Effector CD4-positive, alpha-beta T cell (primary cell): ENCODE results near the gene ACP4.
A peak's percentile ranks its signal among the peaks of the same experiment; 100 is the strongest.
"Not testable (repeated sequence)": the region's sequence is repeated elsewhere in the genome, so short reads cannot be mapped to it uniquely, and the experiment has no call there.

Source experiments
- DNase-seq: peaks from one replicate; pipeline ENCODE4 v3.0.0-alpha.2; 2020

The ACP4 gene

DNA sequence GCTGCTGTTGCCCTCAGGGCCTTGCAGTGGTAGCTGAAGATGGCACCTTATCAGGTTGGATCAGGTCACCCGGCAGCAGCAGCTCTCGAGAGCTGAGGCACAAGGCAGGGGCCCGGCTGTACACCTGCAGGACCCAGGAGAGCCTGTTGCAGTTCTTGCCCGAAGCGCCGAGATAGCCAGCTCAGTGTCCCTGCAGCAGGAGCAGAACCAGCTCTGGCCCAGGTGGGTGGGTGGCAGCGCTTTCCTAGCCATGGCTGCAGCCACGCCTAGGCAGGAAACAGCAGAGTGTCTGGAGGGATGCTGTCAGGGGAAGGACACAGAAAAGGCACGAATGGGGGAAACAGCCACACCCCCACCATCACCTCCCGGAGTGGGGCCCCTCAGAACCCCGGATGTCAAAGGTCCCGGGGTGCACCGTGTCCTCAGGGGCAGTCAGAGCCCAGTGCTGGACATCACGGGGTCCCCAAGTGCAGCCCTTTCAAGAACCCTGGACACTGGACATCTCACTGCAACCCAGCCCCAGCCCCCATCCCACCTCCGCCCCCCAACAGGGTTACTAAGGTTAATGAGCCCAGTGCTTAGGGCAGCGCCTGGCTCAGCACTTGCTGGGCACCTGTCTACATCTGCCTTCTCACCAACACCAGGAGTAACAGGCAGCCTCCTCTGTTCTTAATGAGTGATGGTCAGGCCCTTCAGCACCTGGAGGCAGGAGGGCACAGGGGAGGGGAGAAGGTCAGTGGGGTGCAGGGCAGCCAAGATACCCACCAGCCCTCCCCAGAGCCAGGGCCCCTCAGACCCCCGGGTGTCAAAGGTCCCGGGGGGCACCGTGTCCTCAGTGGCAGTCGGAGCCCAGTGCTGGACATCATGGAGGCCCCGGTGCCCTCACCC is 8.7 kb downstream of the ACP4 start:
- no peak for DNase-seq

DNA sequence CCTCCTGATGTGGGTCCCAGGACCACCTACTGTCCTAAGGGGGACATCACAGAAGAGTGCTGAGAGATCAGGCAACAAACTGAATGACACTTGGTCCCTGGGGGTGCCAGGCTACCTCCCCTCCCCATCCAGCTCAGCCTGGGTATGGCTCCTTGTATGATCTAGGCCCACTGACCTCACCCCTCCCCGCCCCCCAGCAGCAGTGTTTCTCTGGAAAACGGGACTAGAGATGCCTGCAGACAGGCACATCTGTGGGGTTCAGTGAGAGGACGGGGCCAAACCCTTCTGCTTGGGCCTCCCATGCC is 9.3 kb downstream of the ACP4 start:
- no peak for DNase-seq

DNA sequence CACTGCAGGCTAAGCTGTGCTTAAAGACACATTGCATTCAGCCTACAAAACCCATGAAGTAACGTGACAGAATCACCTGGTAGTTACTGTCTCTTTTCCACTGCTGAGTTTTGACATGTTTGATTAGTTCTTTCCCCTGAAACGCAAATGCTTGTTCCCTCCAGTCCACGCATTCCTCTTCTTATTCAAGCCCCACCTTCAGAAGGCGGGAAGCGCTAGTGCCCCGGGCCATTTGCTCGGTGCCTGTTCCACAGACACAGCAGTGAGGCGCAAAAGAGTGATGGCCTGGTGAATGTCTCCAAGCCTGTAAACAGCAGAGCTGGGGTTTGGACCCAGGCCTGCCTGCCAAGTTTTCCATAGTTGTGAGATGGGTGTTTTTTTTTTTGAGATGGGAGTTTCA is 10.9 kb downstream of the ACP4 start:
- DNase-seq: no peak

DNA sequence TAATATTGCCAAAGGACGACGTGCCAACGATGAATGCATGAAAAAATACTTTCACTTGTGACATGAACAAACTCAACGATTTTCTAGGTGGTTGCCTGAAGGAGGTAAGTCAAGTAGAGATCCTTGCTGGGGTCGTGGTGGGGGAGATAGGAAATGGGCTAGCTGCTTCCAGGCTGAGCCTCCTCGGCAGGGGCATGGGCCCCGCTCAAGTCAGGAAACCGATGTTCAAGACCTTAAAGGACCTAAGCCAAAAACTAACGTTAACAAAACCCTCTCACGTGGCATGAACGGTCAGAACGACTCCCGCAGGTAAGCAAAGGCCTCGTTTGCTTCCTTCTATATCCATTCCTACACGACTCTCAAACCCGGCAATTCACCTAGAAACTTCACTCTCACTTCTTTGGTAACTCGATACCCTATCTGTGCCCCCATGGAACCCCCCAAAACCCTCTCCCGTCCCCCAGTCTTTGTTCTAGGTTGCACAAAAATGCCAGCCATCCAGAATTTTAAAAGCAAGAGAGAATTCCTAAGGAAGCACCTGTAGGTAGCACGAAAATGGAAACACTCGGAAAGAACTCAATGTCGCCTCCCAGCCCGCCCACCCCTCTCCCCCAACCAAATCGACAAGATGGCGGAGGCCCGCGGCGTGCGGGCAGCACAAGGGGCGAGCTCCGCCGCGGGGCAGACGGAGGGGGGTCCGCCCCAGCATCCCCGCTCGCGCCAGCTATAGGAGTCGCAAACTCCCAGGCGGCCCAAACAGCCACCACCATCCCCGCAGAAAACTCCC is 13.6 kb downstream of the ACP4 start:
- DNase-seq: peak; percentile 8

DNA sequence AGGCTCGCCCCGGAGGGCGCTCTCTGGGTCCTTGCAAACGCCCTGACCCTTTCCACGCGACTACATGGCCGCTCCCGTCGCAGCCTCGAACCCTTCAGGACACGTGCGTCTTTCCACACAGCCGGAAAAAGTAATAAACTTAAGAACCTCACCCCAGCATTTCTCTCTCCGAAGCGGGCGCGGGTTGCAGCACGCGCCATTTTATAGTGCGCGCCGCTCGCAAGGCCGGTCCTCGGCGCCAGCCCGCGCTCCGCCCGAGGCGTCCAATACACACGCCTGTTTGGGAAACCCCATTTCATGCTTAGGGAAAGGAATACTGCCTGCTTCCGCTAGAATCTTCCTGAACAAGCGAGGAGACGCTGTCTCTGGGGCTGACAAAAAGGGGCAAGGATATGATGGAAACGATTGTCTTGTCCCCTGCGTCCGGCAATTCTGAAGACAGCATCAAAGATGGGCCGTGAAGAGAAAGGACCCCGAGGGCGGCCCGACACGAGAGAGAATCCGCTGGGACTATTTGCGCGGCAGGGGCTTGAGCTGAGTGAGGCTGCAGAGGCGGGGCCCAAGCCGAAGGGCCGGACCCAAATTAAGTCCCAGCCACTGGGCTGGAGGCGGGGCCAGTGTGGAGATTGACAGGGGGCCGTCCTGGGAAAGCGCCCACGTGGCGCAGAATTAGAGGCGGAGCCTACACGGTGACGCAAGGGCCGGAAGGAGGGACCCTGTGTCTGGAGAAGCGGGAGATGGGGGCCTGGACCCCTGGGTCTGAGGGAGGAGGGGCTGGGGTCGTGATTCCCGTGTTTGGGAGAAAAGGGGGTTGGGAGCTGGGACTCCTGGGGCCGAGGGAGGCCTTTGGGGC is 14.4 kb downstream of the ACP4 start:
- peak; percentile 92 for DNase-seq

DNA sequence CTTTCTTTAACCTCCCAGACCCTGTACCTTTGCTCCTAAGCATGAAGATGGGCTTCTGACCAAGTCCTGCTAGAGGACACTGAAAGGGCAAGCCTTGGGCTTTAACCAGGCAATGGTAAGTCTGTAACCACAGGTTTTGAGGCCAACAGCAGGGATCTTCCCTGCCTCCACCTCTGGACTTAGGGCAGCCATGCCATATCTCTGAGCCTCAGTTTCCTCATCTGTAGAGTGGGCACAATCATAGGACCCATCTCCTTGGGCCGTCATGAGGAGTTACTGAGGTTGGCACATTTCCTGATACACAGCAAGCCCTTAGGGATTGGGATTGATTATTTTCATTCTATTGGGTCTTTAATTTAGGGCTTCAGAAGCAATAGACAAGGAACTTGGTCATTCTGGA is 18.6 kb downstream of the ACP4 start:
- no peak for DNase-seq

DNA sequence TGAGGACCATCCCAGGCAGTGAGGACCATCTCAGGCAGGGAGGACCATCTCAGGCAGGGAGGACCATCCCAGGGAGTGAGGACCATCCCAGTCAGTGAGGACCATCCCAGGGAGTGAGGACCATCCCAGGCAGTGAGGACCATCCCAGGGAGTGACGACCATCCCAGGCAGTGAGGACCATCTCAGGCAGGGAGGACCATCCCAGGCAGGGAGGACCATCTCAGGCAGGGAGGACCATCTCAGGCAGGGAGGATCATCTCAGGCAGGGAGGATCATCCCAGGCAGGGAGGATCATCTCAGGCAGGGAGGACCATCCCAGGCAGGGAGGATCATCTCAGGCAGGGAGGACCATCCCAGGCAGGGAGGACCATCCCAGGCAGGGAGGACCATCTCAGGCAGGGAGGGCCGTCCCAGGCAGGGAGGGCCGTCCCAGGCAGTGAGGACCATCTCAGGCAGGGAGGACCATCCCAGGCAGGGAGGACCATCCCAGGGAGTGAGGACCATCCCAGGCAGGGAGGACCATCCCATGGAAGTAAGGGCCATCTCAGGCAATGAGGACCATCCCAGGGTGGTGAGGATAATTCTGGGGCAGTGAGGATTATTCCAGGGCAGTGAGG is 21.5 kb downstream of the ACP4 start:
- not testable (repeated sequence) for DNase-seq

DNA sequence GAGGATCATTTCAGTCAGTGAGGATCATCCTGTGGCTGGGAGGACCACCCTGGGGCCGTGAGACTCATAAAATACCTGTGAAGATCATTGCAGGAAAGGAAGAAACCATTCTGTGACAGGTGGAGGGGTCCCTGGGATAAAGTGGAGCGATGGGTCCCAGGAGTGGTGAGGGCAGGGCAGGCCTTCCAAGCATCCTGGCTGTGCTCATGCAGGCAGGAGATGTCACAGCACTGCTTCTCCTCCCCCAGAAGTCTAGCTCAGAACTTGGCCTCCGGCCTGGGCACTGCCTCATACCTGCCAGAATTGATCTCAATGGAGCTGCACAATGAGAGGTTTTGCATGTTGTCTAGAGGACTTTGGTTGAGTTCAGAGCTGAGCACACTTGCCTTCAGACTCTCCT is 22.3 kb downstream of the ACP4 start:
- no peak for DNase-seq

DNA sequence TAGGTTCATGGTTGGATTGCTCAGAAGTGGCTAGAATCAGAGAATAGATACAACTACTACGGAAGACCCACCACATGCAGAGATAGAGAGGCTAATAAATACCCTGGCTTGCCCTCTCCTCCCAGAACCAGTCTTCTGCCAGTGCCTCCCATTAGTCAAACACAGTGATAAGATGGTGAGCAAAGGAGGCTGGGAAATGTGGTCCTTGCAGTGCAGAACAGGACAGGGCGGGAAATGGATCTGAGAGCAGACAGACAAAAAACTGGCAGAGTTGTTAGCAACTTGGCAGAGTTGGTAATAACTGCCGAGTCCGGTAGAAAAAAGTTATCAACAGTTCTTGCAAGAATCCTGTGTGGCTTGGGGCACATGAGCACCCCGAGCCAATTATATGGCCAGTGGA is 24.7 kb downstream of the ACP4 start:
- DNase-seq: no peak

DNA sequence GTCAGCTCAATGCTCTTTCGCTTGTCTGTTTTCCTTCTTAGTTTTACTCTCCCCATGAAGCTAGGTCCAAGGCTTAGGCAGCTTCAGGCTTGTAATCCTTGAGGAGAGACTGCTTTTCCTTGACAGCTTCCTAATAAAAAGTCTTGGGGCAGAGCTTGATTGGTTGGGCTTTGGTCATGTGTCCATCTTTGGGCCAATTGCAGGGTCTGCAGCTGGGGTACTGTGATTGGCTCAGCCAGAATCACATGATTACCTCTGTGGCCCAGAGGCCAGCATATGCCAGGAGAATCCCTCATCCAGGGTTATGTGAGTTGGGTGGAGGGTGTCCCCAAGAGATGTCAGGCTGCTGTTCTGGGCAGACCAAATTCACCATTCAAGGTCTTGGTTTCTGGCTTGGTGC is 25.2 kb downstream of the ACP4 start:
- no peak for DNase-seq

DNA sequence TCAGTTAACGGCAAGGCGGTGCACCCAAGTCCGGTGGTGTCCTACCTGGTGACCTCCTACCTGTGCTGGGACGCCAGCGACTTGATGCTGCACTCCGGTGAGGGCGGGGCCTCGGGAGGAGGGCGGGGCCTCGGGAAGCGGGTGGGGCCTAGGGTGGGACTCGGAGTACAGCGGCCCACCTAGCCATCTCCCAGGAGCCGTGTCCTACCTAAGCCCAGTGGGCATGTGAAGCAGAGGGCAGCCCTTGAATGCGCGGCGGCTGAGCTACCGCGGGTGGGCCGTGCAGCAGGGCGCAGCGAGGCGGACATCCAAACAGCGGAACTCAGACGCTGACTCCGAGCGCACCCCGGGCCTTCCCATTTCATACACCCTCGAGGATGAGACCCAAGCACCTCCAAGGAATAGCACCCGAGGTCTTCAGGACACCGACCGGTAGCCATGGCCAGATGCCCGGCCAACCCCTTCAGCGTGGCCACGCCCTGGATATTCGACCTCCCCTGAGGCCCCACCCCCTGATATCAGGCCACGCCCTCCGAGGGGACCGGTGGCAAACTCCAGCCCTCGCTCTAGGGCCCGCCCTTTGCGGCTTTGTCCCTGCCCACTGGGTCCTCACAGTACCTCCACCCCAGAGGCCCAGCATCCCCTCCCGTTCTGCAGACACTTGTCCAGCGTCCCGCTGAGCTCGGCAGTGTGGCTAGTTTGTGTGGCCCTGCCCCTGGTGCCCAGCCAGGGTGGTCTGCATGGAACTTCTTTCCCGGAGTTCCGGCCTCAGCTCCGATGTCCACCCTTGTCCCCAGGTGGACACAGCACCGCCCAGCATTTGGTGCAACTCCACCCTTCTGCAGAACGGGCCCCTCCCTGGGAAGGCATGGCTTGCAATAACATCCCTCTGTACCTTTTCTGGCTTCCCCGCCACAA is 28.0 kb downstream of the ACP4 start:
- no peak for DNase-seq

DNA sequence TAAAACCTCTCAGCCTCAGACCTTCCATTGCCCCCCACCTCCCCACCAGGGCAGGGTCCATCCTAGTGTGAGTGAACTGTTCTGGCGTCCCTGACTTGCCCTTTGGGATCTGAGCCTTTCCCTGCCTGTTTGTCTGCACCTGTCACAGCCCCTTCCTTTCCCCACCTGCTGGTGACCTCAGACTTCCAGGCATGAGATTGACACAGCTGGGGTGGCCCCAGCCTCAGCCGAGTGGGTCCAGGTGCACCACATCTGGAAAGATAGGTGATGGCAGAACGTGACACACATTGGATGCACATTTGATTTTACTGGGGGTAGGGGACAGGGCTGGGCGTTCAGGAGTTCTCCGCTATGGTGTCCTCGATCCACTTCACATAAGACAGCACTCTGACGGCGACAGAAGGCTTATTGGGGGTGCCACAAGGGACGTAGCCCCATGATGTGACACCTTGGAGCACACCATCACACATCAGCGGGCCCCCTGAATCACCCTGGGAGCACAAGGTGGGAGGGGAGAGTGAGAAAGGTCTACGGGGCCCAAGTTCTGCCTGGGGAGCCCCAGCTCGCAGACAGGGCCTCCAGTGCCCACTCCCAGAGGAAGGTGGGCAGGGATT is 28.8 kb downstream of the ACP4 start:
- DNase-seq: no peak

DNA sequence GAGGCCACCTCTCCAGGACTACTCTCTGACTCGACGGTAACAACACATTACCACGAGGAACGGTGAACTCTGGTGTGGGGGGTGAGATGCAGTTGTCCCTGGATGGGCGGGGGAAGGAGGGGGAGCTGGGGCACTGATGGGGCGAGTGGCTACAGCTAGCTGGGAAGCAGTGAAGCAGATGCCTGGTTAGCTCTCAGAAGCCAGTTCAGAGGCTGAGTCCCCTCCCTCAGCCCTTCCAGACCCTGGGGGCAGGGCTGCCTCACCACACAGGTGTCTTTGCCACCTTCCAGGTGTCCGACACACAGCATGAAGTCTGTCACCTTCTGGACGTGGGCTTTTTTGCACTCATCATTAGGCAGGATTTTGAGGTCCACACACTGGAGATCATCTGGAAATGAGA is 29.4 kb downstream of the ACP4 start:
- DNase-seq: no peak

DNA sequence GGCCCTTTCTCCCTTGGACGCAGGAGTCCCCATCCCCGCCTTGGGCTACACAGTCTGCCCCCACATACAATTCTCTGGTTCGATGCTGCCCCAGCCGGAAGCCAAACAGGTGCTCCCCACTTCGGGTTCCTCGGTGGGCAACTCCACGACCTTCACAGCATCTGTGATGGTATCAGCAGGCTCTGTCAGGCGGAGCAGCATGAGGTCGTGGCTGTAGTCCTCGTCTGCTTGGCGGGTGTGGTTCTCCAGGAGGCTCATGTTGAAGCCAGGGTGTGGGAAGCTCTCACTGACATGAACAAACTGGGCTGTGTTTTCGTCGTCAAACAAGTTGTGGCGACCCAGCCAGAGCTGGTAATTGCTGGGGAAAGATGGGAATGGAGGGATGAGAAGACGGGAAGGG is 29.9 kb downstream of the ACP4 start:
- no peak for DNase-seq

DNA sequence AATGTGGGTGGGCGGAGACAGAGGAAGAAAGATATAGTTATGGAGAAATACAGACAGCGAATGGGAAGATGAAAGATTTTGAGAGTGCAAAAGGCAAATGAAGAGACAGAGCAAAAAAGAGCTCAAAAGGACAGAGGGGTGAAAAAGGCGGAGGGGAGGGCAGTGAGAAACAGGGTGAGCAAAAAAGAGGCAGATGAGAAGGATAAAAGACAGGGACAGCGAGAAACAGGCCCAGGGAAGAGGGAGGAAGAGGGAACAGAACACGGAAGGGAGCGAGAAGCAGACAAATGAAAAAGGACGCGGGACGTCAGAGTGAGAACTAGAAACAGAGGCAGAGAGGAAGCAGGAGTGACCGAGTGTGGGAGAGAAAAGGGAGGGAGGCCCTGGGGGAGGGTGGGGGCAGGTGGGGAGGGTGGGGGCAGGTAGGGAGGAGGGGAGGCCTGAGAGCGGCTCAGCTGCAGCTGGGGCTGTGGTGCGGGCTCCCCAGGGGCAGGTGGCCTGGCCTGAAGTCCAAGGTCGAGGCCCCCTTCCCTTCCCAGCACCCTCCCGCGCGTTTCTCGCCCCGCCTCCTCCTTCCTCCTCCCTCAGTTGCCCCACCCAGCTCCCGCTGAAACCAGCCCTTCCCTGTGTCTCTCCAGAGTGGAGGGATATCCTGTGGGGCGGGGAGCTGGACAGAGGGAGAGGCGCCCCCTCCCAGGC is 30.5 kb downstream of the ACP4 start:
- DNase-seq: no peak

DNA sequence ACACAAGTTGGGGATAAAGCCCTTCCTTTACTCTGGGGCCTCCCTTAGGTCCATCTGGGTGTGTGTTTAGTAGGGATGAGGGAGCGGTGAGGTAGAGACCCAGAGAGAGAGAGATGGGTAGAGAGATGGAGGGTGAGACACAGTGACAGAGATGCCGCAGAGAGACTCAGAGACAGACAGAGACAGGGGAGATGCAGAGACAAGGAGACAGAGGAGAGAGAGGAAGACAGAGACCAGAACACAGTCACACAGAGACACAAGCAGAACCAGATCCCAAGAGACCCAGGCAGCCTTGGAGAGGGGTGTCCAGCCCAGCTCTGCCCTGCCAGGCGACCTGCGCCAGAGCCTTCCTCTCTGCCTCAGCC is 31.0 kb downstream of the ACP4 start:
- no peak for DNase-seq

DNA sequence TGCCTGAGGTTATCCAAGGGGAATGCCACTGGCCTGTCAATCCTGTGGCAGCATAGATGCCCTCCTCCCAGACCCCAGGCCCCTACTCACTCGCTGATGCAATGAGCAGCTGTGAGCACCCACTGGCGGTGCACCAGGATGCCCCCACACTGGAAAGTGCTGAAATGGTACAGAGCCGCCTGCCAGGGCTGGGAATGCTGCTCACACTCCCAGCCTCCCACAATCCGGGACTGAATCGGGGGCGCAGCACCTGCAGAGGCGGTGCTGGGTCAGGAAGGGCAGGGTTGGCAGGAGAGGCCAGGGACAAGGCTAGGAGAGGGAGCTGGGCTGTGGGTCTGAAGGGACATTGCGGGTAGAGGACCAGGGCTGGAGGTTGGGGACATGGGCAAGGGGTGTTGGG is 31.4 kb downstream of the ACP4 start:
- no peak for DNase-seq

DNA sequence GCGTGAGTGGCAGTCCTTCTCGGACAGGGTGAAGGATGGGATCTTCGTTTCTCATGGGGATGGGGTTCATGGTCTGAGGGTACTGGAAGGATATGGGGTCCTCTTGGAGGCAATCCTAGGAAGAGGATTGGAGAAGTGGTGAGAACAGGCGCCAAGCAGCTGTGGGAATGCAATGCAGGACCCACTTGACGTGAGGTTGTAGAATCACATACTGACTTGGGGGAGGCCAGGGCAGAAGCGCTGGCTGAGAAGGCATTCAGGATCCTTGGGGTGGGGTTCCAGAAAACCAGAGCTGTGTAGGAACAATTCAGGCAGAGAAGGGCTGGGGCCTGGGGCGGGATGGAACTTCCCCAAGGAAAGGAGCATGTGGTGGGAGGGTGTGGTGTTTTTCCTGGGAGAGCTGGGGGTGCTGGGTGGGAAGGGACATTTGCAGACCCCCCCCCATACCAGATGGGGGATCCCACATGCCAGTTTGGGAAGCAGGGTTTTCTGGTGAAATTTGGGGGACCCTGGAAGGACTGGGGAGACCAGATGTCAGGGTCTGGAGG is 32.5 kb downstream of the ACP4 start:
- DNase-seq: no peak

DNA sequence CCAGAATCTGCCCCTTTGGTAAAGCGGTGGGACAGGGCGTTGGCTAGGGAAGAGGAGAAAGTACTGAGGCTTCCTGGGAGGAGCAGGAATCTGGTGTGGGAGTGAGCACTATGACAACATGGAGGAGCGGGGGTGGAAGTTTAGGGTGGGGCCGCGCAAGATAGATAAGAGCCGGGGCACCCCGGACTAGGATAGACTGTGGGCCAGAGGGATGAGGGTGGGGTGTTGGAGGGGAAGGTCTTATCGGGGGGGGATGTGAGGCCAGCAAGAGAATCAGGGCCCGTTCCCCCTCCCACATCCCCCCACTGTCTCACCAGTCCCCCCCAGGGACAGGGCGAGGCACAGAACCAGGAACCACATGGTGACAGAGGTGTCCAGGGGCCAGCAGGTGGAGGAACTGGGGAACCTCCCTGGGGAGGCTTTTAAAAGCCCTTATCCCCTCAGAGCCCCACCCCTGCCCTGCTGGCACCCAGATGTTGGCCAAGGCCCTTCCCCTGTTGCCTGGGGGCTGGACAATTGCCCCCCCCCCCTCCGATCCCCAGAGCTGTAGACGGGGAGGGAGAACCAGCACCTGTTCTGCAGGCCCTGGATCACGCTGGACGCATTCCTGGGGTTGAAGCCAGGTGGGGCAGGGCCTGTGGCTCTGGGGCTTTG is 33.3 kb downstream of the ACP4 start, which contains the start of gene KLK1:
KLK1 (minus strand) TSS at position 399 of the 654 bp plus-strand sequence; CDS start at position 360, 39 bp downstream.
- no peak for DNase-seq
